ENCODE data around the gene TPRN. TPM values are rescaled to one million over a fixed set of nuclear protein-coding genes. Genes with fewer than 3 reads are reported as not detected.
A peak's percentile ranks its signal among the peaks of the same experiment; 100 is the strongest.

Gene TPRN
- total RNA-seq, 1 experiment from 2014 or later: 24.9 TPM

DNA sequence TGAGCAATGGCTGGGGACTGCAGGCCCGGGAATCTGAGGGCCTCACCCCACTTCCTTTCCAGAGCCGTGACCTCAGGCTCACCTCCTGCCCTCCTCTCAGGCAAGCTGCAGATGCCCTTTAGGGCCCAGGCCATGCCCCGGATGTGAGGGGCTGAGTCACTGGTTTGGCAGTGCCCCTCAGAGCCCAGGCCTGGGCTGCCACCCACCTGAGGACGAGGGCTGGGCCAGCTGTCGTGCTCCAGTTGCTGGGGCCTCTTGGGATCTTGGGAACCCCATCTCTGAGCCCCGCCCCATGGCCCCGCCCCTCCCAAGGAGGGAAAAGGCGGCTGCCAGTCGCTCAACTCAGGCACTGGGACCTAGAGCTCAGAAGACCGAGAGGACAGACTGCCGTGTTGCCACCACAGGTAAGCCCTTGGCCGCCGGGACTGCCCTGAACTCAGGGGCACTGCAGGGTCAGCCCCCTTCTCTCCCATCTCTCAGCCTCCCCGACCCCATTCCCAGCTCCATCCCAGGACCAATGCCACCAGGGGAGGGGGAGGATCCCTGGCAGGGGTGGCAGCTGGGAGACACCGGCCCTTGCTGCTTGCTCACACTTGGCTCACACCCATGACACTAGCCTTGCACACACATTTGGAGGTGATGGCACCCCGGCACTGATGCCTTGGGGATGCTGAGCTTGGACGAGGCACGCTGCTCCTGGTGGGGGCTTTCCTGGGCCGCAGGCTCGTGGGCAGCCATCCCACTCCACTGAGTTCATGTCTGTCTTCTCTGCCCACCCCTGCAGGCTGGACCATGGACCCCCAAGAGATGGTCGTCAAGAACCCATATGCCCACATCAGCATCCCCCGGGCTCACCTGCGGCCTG is 24.5 kb upstream of the TPRN start, which contains the start of gene CYSRT1:
TSS of gene CYSRT1 (plus strand) at position 345 of the 865 bp plus-strand sequence. CDS start at position 793, 448 bp downstream.
- peak within 1 kb of the TSS; percentile 82 to 99 for H3K4me3 ChIP-seq (replicated peaks in 1 of 2; ENCODE audit: low read depth in 1 of 2, low read length in 2 of 2)
- H3K9me3 ChIP-seq (ENCODE audit: control insufficient read depth in 1 of 2, insufficient read depth in 1 of 2, low read depth in 1 of 2, low read length in 2 of 2): no peaks in the 10 kb centered on the region
- ChIA-PET RAD21 (ENCODE audit: low non-redundant PET in 1 of 2, low total read pairs in 2 of 2, uncharacterized antibody in 2 of 2, unreplicated experiment in 2 of 2) (interaction anchor here in 1 of 2 experiments (0.6 kb wide), 1 partner anchor 94 kb away, joined by 3 read pairs; no protein-coding TSS in a partner anchor), POLR2A (interaction anchor here (0.6 to 1.4 kb wide), 4 partner anchors 8 to 62 kb away, joined by 3 to 6 read pairs (median 4); a partner anchor contains a TSS), CTCF (interaction anchor here (1.0 to 4.7 kb wide), 5 partner anchors 12 to 178 kb away, joined by 3 to 43 read pairs (median 8); partner anchors contain the start of genes ANAPC2, NPDC1 and SSNA1)
- H3K27ac ChIP-seq (ENCODE audit: low read depth, low read length): peak within 1 kb of the TSS; percentile 88
- ATAC-seq (no peak), DNase-seq (ENCODE audit: low read depth, low spot score) (no peak)
- TSS peak; percentile 53 for BruUV-seq (replicated peaks)
- no peaks in the 10 kb centered on the region for H3K9me2 ChIP-seq (ENCODE audit: insufficient read depth)
- no peak within 1 kb of the TSS for H2AFZ ChIP-seq (ENCODE audit: low read depth, low read length, poor library complexity, severe bottlenecking)
- H3K27me3 ChIP-seq (ENCODE audit: insufficient read depth, low read length): no peaks in the 10 kb centered on the region
- intact Hi-C loops (cut with micrococcal nuclease): loop anchor here (5.0 to 10.0 kb wide), 3 partner anchors 38 to 440 kb away; partner anchors contain the start of genes ANAPC2, NPDC1 and SSNA1
- TF ChIP-seq RAD21 (IDR thresholded peaks at IDR 0.05; ENCODE audit: low read depth): no peak
- TF ChIP-seq YY1 (IDR thresholded peaks at IDR 0.05; ENCODE audit: extremely low read depth, insufficient replicate concordance, low read depth, low read length): no peak
- TF ChIP-seq, protein P1, sequence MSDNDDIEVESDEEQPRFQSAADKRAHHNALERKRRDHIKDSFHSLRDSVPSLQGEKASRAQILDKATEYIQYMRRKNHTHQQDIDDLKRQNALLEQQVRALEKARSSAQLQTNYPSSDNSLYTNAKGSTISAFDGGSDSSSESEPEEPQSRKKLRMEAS (IDR thresholded peaks at IDR 0.05): no peak
- TF ChIP-seq SIN3A (IDR thresholded peaks at IDR 0.05; ENCODE audit: low read depth): no peak
- no peak for TF ChIP-seq POLR2AphosphoS5 (IDR thresholded peaks at IDR 0.05; ENCODE audit: low read depth, low read length)
- TF ChIP-seq SP1 (IDR thresholded peaks at IDR 0.05; ENCODE audit: low read depth): no peak
- TF ChIP-seq, protein P2, sequence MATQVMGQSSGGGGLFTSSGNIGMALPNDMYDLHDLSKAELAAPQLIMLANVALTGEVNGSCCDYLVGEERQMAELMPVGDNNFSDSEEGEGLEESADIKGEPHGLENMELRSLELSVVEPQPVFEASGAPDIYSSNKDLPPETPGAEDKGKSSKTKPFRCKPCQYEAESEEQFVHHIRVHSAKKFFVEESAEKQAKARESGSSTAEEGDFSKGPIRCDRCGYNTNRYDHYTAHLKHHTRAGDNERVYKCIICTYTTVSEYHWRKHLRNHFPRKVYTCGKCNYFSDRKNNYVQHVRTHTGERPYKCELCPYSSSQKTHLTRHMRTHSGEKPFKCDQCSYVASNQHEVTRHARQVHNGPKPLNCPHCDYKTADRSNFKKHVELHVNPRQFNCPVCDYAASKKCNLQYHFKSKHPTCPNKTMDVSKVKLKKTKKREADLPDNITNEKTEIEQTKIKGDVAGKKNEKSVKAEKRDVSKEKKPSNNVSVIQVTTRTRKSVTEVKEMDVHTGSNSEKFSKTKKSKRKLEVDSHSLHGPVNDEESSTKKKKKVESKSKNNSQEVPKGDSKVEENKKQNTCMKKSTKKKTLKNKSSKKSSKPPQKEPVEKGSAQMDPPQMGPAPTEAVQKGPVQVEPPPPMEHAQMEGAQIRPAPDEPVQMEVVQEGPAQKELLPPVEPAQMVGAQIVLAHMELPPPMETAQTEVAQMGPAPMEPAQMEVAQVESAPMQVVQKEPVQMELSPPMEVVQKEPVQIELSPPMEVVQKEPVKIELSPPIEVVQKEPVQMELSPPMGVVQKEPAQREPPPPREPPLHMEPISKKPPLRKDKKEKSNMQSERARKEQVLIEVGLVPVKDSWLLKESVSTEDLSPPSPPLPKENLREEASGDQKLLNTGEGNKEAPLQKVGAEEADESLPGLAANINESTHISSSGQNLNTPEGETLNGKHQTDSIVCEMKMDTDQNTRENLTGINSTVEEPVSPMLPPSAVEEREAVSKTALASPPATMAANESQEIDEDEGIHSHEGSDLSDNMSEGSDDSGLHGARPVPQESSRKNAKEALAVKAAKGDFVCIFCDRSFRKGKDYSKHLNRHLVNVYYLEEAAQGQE (IDR thresholded peaks at IDR 0.05; ENCODE audit: low read depth): no peak
- no peak for TF ChIP-seq CTCF (IDR thresholded peaks at IDR 0.05 in 2 of 3, conservative IDR thresholded peaks at IDR 0.05 in 1 of 3; ENCODE audit: borderline replicate concordance in 1 of 3, insufficient read depth in 1 of 3, low read depth in 2 of 3, low read length in 2 of 3)
- peak within 1 kb of the TSS; percentile 99 for H3K4me2 ChIP-seq (ENCODE audit: low read length)
- peaks cover 44 to 71% of the 10 kb centered on the region in 2 experiments for H3K4me1 ChIP-seq (ENCODE audit: control insufficient read depth in 1 of 2, insufficient read depth in 2 of 2, low read length in 2 of 2)
- no peaks in the 10 kb centered on the region for H3K79me2 ChIP-seq (ENCODE audit: insufficient read depth, low read length)
- H4K20me1 ChIP-seq (ENCODE audit: insufficient read depth): no peaks in the 10 kb centered on the region
- no peaks in the 10 kb centered on the region for H3K36me3 ChIP-seq (ENCODE audit: control insufficient read depth in 1 of 2, insufficient read depth in 2 of 2, low read length in 2 of 2)
- peak within 1 kb of the TSS; percentile 97 for H3K9ac ChIP-seq (ENCODE audit: low read length)
